ENCODE results near the gene MAN2B1.
A peak's percentile ranks its signal among the peaks of the same experiment; 100 is the strongest.

Gene MAN2B1

DNA sequence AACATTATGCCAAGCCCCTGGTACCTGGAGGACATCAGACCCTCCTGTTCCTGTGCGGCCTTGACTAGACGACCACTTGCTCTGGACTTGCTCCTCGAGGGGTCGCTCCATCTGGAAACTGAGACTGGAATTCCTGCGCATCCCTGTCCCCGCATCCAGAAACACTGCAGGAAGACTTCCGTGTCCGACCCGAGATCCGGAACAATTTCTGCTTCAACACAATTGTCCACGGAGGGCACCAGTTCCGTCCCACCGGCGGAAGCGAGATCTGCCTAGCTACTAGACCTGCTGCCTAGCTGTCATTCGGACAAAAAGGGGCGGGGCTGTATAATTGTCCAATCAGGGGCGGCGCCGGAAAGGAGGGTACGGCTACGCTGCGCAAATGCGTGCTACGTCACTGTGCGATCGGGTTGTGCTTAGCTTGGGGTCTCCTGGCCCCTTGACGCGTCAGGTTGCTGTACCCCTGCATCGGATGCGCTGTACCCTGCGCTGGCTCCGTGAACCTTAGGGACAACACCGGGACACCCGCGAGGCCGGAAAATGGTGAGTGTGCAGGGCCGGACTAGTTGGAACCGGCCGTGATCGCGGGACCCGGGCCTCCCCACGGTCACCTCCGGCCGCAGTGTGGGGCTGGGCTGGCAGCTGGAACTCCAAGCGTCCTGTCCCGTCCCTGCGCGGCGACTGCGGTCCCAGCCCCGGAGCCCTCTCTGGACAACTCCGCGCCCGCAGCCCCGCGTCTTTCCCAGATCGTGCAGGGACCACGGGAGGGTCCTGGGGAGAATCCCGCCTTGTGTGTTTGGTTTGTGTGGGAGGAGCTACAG is 55.8 kb downstream of the MAN2B1 start, which contains the start of the genes ZNF490 and ZNF791:
Gene ZNF490, minus strand, starts transcription at position 274 of the 821 bp plus-strand sequence. Its CDS starts 133 bp downstream, at position 141.
Gene ZNF791, plus strand, starts transcription at position 381 of the 821 bp plus-strand sequence. Its CDS starts 160 bp downstream, at position 541.
- DNase-seq, result peak; percentile 96

DNA sequence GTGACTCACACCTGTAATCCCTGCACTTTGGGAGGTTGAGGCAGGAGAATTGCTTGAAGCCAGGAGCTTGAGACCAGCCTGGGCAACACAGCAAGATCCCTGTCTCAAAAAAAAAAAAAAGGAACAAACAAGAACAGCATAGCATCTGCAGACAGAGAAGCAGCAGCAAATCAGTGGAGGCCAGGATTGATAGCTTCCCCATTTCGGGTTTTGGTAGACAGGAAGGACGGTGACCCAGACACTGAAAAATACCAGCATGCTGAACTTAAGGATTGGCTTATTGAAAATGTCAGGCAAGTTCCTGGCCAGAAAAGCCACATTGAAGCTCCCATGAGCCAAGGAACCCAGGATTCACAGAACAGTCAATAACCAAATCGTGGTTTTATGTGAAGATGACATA is 58.9 kb downstream of the MAN2B1 start:
- no peak for DNase-seq

DNA sequence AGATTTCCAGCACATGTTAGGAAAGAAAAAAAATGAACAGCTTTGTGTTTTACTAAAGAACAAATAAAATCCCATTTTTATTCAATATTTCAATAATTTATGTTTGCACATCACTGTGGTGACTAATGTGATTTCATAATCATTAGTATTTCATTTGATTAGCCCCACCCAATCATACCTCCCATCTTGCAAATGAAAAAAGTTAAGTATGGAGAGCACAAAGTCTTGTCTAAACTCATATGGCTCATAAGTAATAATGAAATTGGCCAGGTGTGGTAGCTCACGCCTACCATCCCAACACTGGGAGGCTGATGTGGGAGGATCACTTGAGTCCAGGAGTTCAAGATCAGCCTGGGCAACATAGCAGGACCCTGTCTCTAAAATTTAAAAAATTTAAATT is 59.7 kb downstream of the MAN2B1 start:
- DNase-seq, result no peak

DNA sequence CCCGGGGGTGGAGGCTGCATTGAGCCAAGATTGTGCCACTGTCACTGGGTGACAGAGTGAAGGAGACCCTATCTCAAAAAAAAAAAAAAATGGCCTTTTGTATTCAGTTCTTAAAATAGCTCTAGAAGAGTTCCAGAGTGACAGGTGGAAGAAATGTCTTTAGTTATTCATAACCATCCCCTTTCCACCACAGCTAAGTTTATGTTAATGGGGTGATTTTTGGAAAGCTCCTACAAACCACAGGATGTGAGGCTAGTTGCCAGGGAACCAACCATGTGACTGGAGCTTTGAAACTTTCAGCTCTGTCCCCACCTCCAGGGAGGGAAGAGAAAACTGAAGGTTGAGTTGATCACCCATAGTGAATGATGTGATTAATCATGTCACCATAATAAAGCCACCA is 62.8 kb downstream of the MAN2B1 start:
- peak; percentile 51 for DNase-seq

DNA sequence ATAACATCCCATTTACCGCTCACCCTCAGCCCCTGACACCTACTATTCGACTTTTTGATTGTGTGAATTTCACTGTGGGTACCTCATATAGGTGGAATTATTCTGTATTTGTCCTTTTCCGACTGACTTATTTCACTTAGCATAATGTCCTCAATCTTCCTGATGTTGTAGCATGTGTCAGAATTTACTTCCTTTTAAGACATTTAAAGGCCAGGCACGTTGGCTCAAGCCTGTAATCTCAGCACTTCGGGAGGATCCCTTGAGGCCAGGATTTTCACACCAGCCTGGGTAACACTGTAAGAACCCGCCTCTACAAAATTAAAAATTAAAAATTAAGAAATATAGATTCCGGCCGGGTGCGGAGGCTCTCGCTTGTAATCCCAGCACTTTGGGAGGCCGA is 68.9 kb downstream of the MAN2B1 start:
- no peak for DNase-seq

DNA sequence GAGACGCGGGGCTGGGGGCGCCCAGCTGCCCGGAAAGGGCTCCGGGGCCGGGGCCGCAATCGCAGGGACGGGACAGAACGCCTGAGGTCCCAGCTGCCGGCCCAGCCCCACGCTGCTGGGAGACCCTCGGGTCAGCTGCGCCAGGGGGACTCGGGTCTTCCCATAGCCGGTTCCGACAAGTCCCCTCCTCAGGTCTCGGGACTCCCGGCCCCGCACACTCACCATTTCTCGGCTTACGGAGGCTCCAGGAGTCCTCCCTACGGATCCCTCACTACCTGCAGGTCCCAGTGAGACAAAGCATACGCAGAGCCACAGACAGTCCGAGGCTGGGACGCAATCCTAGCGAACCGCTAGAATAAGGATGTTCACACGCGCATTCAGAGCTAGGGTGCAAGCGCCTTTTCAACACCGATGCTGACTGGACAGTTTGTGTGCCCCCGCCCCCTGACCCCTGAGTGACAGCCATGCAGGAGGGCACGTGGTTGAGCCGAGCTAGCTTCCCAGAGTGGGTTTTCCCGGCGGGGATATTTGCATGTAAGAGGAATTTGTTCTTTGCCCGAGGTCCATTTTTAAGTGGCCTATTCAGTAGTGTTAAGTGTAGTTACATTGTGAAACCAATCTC is 69.5 kb downstream of the MAN2B1 start:
- DNase-seq, result no peak

All from stimulated activated naive CD4-positive, alpha-beta T cell treated with Interleukin-2 at 50 U/mL for 16 hours (primary cell).